Smooth muscle cell (in vitro differentiated cells): ENCODE data around the gene KIF16B. TPM values are rescaled to one million over a fixed set of nuclear protein-coding genes. Genes with fewer than 3 reads are reported as not detected.

Source experiments
- DNase-seq: peaks from one replicate; lab custom pipeline; 2025; ENCODE audit not compliant: unreplicated experiment; lab: John Stamatoyannopoulos, UW
- H2AFZ ChIP-seq: fragments of 200-600 bp; sonication (generic); 2 replicates; pipeline ENCODE4 v1.6.0; 2016; ENCODE audit warnings: antibody characterized with exemption, low read depth, mild to moderate bottlenecking
- H3F3A ChIP-seq: fragments of 200-600 bp; sonication (generic); 2 replicates; pipeline ENCODE4 v1.6.0; 2017; ENCODE audit warnings: antibody characterized with exemption, low read depth
- H3K27ac ChIP-seq: fragments of 200-600 bp; sonication (generic); 2 replicates; pipeline ENCODE4 v1.5.1; 2016; ENCODE audit warnings: low read depth, mild to moderate bottlenecking
- H3K27me3 ChIP-seq: fragments of 200-600 bp; sonication (generic); 2 replicates; pipeline ENCODE4 v1.6.1; 2016; ENCODE audit warnings: low read depth, mild to moderate bottlenecking
- H3K36me3 ChIP-seq: fragments of 200-600 bp; sonication (generic); 2 replicates; pipeline ENCODE4 v1.5.1; 2016; ENCODE audit warnings: low read depth
- H3K4me1 ChIP-seq: fragments of 200-600 bp; sonication (generic); 2 replicates; pipeline ENCODE4 v1.5.1; 2016; ENCODE audit warnings: low read depth
- H3K4me2 ChIP-seq: fragments of 200-600 bp; sonication (generic); 2 replicates; pipeline ENCODE4 v1.6.0; 2016; ENCODE audit warnings: mild to moderate bottlenecking
- H3K4me3 ChIP-seq: fragments of 200-600 bp; sonication (generic); 2 replicates; pipeline ENCODE4 v1.5.1; 2016; ENCODE audit warnings: mild to moderate bottlenecking
- H3K79me2 ChIP-seq: fragments of 200-600 bp; sonication (generic); 2 replicates; pipeline ENCODE4 v1.6.0; 2016; ENCODE audit warnings: low read depth, mild to moderate bottlenecking
- H3K9ac ChIP-seq: fragments of 200-600 bp; sonication (generic); 2 replicates; pipeline ENCODE4 v1.6.0; 2016; ENCODE audit warnings: low read depth
- H3K9me3 ChIP-seq: fragments of 200-600 bp; sonication (generic); replicated peaks from 2 replicates; pipeline ENCODE4 v1.5.1; 2016; ENCODE audit warnings: low read depth
- H4K20me1 ChIP-seq: fragments of 200-600 bp; sonication (generic); 2 replicates; pipeline ENCODE4 v1.6.0; 2016; ENCODE audit warnings: low read depth
- WGBS: methylation state at CpG from one replicate; pipeline ENCODE4 v1.1.7; 2016; ENCODE audit warnings: low lambda C conversion rate; 5-methylcytosine and 5-hydroxymethylcytosine counted together
- polyA plus RNA-seq: library from polyadenylated mRNA; unstranded; fragments of >200 nt; fragmentation: Nextera tagmentation; extraction: Ambion mirVana; gene quantifications from 2 replicates; pipeline ENCODE4 v1.2.1, GENCODE V29; 2016
- total RNA-seq: library from RNA; depleted of rRNA; stranded (reverse); fragments of >200 nt; gene quantifications from 2 replicates; pipeline ENCODE4 v1.2.3, GENCODE V29; 2014
- TF ChIP-seq, protein P1 (sequence below): fragments of 200-600 bp; sonication (generic); IDR thresholded peaks from 2 replicates; pipeline ENCODE4 v1.5.1; 2017; ENCODE audit warnings: borderline replicate concordance, mild to moderate bottlenecking, antibody characterized with exemption; ENCODE audit not compliant: insufficient read depth, poor library complexity, severe bottlenecking

The KIF16B gene
- total and polyA plus RNA-seq, 2 experiments from 2014 or later, result 3.6 to 12.9 TPM

DNA sequence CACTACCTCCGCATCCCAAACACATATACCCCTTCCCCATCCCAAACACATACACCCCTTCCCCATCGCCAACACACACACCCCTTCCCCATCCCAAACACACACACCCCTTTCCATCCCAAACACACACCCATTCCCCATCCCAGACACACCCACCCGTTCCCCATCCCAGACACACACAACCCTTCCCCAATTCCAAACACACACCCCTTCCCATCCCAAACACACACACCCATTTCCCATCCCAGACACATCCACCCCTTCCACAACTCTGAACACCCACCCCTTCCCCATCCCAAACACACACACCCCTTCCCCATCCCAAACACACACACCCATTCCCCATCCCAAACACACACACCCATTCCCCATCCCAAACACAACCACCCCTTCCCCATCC lies 314.5 kb downstream of the KIF16B start:
- no peak overlapping the region for H3K27ac ChIP-seq

DNA sequence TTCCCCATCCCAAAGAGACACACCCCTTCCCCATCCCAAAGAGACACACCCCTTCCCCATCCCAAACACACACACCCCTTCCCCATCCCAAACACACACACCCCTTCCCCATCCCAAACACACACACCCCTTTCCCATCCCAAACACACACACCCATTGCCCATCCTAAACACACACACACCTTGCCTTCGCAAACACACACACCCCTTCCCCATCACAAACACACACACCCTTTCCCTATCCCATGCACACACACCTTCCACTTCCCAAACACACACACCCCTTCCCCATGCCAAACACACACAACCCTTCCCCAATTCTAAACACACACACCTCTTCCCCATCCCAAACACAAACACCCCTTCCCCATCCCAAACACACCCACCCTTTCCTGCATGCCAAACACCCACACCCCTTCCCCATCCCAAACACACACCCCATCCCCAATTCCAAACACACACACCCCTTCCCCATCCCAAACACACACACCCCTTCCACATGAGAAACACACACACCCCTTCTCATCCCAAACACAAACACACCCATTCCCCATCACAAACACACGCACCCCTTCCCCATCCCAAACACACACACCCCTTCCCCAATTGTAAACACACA lies 315.3 kb downstream of the KIF16B start:
- H4K20me1 ChIP-seq, result no peaks in the 10 kb centered on the region
- peaks cover 5% of the 10 kb centered on the region for H3K27me3 ChIP-seq
- H3K36me3 ChIP-seq, result no peaks in the 10 kb centered on the region
- H3F3A ChIP-seq, result no peaks in the 10 kb centered on the region
- no peaks in the 10 kb centered on the region for H3K9me3 ChIP-seq
- TF ChIP-seq, protein P1, sequence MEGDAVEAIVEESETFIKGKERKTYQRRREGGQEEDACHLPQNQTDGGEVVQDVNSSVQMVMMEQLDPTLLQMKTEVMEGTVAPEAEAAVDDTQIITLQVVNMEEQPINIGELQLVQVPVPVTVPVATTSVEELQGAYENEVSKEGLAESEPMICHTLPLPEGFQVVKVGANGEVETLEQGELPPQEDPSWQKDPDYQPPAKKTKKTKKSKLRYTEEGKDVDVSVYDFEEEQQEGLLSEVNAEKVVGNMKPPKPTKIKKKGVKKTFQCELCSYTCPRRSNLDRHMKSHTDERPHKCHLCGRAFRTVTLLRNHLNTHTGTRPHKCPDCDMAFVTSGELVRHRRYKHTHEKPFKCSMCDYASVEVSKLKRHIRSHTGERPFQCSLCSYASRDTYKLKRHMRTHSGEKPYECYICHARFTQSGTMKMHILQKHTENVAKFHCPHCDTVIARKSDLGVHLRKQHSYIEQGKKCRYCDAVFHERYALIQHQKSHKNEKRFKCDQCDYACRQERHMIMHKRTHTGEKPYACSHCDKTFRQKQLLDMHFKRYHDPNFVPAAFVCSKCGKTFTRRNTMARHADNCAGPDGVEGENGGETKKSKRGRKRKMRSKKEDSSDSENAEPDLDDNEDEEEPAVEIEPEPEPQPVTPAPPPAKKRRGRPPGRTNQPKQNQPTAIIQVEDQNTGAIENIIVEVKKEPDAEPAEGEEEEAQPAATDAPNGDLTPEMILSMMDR, result no peak
- no peak overlapping the region for H3K9ac ChIP-seq
- no peak overlapping the region for H3K4me3 ChIP-seq
- WGBS, result no CpG with 5 or more reads among the region's 2 CpGs
- H2AFZ ChIP-seq, result no peak overlapping the region
- no peaks in the 10 kb centered on the region for H3K4me1 ChIP-seq
- no peak overlapping the region for H3K27ac ChIP-seq
- no peak overlapping the region for H3K4me2 ChIP-seq
- no peaks in the 10 kb centered on the region for H3K79me2 ChIP-seq
- no peak for DNase-seq

More for the DNA sequence above, 314.5 kb downstream of the KIF16B start:
- DNase-seq, result no peak
- Histone ChIP-seq H3K27me3 (peaks cover 5% of the 10 kb centered on the region), H3K4me3 (no peak overlapping the region), H3K79me2 (no peaks in the 10 kb centered on the region), H4K20me1 (no peaks in the 10 kb centered on the region), H3F3A (no peaks in the 10 kb centered on the region), H2AFZ (no peak overlapping the region), H3K9ac (no peak overlapping the region), H3K36me3 (no peaks in the 10 kb centered on the region), H3K4me2 (no peak overlapping the region), H3K4me1 (no peaks in the 10 kb centered on the region), H3K9me3 (no peaks in the 10 kb centered on the region)
- TF ChIP-seq, protein P1, result no peak
- WGBS, result 100% methylated on average over 1 of the region's 3 CpGs

DNA sequence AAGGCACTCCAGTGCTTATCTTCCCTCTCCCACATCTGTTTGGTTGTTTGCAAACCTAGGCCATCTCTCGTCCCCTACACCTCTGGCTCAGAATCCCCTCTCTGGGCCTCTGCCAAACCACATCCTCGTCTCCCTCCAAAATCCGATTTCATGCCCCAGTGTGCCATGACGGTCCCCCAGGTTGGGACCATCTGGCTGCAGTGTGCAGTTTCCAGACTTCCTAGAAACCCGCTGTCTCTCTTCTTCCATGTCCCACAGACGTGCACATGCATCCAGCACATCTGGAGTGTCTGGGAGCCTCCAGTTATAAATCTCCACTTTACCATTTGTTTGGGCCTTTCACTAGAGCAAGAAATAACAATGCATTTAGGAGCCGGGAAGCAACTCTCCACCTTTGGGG lies 316.2 kb downstream of the KIF16B start:
- Histone ChIP-seq H2AFZ (no peak overlapping the region), H3K36me3 (no peaks in the 10 kb centered on the region), H3F3A (no peaks in the 10 kb centered on the region), H3K9ac (no peak overlapping the region), H3K4me1 (no peaks in the 10 kb centered on the region), H4K20me1 (no peaks in the 10 kb centered on the region), H3K27me3 (peaks cover 5% of the 10 kb centered on the region), H3K4me3 (no peak overlapping the region), H3K79me2 (no peaks in the 10 kb centered on the region), H3K27ac (no peak overlapping the region), H3K4me2 (no peak overlapping the region), H3K9me3 (no peaks in the 10 kb centered on the region)
- TF ChIP-seq, protein P1, result no peak
- WGBS, result 95% methylated on average over 7 of the region's 7 CpGs
- no peak for DNase-seq

DNA sequence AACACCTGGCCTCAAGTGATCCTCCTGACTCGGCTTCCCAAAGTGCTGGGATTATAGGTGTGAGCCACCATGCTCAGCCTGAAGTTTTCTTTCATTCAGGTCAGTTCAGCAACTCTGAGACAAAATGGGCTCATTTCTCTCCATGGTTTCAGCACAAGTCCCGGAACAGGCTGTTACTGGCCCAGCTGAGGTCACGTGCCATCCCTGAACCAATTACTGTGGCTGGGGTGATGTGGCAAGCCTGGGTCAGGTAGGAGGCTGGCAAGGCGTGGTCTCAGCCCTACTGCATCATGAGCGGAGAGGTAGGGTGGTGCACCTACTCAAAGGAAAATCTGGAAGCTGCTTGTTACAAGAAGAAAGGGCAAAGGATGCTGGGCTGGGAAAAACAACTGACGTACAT lies 326.4 kb downstream of the KIF16B start:
- H3K27me3 ChIP-seq, result peaks cover 25% of the 10 kb centered on the region
- H3K4me2 ChIP-seq, result no peak overlapping the region
- H2AFZ ChIP-seq, result no peak overlapping the region
- H4K20me1 ChIP-seq, result no peaks in the 10 kb centered on the region
- no peaks in the 10 kb centered on the region for H3K9me3 ChIP-seq
- H3K36me3 ChIP-seq, result no peaks in the 10 kb centered on the region
- no peaks in the 10 kb centered on the region for H3F3A ChIP-seq
- TF ChIP-seq, protein P1, result no peak
- no peak overlapping the region for H3K4me3 ChIP-seq
- 90% methylated on average over 6 of the region's 6 CpGs for WGBS
- H3K79me2 ChIP-seq, result no peaks in the 10 kb centered on the region
- no peak for DNase-seq
- H3K9ac ChIP-seq, result no peak overlapping the region
- no peak overlapping the region for H3K27ac ChIP-seq
- H3K4me1 ChIP-seq, result no peaks in the 10 kb centered on the region
